ENCODE results near the gene KIF26B.

DNA sequence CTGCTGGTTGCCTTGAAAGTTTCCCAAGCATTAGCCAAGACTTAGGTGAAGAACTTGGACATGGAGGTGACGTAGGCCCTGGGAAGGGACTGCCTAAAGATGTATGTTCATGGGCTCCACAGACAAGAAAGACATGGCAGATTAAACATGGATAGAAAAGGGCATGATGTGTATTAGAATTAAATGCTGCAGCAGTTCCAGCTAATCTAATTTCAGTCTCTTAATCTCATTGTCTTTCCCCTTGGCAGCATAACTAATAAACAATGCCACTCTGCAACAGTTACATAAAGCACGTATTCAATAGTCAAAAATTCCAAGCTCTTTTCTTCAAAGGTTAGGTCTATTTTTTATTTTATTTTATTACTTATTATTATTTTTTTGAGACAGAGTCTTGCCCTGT is 251.6 kb downstream of the KIF26B start:
- no peak for TF ChIP-seq YY1 (IDR thresholded peaks at IDR 0.05; ENCODE audit: insufficient read depth, insufficient read length)
- TF ChIP-seq SUZ12 (IDR thresholded peaks at IDR 0.05; ENCODE audit: extremely low read depth, insufficient read depth, insufficient read length), result no peak

All from NT2/D1 (cell line).